Measurements from ENCODE around the gene RALGAPB. TPM values are rescaled to one million over a fixed set of nuclear protein-coding genes. Genes with fewer than 3 reads are reported as not detected.

RALGAPB gene
- total RNA-seq, 1 experiment from 2014 or later, result 24.0 TPM

GRCh38 chr20:38449046-38449445, 23.6 kb upstream of the RALGAPB start:
- no TSS peak for BruUV-seq (replicated peaks)
- Histone ChIP-seq H2AFZ (ENCODE audit: low read depth, low read length, poor library complexity, severe bottlenecking) (no peak overlapping the region), H3K36me3 (ENCODE audit: control insufficient read depth in 1 of 2, insufficient read depth in 2 of 2, low read length in 2 of 2) (peaks cover 0 to 7% of the 10 kb centered on the region in 2 experiments; a peak in 1 of 4 replicates), H3K4me2 (ENCODE audit: low read length) (no peak overlapping the region), H3K9me2 (ENCODE audit: insufficient read depth) (no peaks in the 10 kb centered on the region), H3K4me1 (ENCODE audit: control insufficient read depth in 1 of 2, insufficient read depth in 2 of 2, low read length in 2 of 2) (peaks cover 5 to 48% of the 10 kb centered on the region in 2 experiments; a peak in 3 of 4 replicates), H3K9me3 (ENCODE audit: control insufficient read depth in 1 of 2, insufficient read depth in 1 of 2, low read depth in 1 of 2, low read length in 2 of 2) (no peaks in the 10 kb centered on the region), H3K9ac (ENCODE audit: low read length) (no peak overlapping the region), H4K20me1 (ENCODE audit: insufficient read depth) (no peaks in the 10 kb centered on the region), H3K4me3 (replicated peaks in 1 of 2; ENCODE audit: low read depth in 1 of 2, low read length in 2 of 2) (no peak overlapping the region), H3K27me3 (ENCODE audit: insufficient read depth, low read length) (no peaks in the 10 kb centered on the region), H3K27ac (ENCODE audit: low read depth, low read length) (no peak overlapping the region), H3K79me2 (ENCODE audit: insufficient read depth, low read length) (peaks cover 7% of the 10 kb centered on the region)
- intact Hi-C loops (cut with micrococcal nuclease), result no loop called here
- ATAC-seq (no peak), DNase-seq (ENCODE audit: low read depth, low spot score) (no peak)
- RAD21 ChIA-PET (ENCODE audit: low non-redundant PET in 1 of 2, low total read pairs in 2 of 2, uncharacterized antibody in 2 of 2, unreplicated experiment in 2 of 2), result no interaction called here
- CTCF ChIA-PET, result no interaction called here
- POLR2A ChIA-PET, result interaction anchor here (3.7 kb wide), 1 partner anchor 14 kb away, joined by 27 read pairs; the partner anchor contains the start of gene SNHG17
- TF ChIP-seq POLR2AphosphoS5 (IDR thresholded peaks at IDR 0.05; ENCODE audit: low read depth, low read length) (no peak), RAD21 (IDR thresholded peaks at IDR 0.05; ENCODE audit: low read depth) (no peak), EZH2phosphoT487 (IDR thresholded peaks at IDR 0.05; ENCODE audit: borderline replicate concordance) (no peak), POLR2A (IDR thresholded peaks at IDR 0.05; ENCODE audit: borderline replicate concordance, extremely low read depth, insufficient read depth, insufficient read length) (no peak), SIN3A (IDR thresholded peaks at IDR 0.05; ENCODE audit: low read depth) (no peak), ATF3 (IDR thresholded peaks at IDR 0.05) (no peak), YY1 (IDR thresholded peaks at IDR 0.05; ENCODE audit: extremely low read depth, insufficient replicate concordance, low read depth, low read length) (no peak), ZFX (IDR thresholded peaks at IDR 0.05) (no peak)

- Histone ChIP-seq H3K4me1 (ENCODE audit: control insufficient read depth in 1 of 2, insufficient read depth in 2 of 2, low read length in 2 of 2) (peaks cover 5 to 48% of the 10 kb centered on the region in 2 experiments; a peak in 3 of 4 replicates), H3K27me3 (ENCODE audit: insufficient read depth, low read length) (no peaks in the 10 kb centered on the region), H3K9me3 (ENCODE audit: control insufficient read depth in 1 of 2, insufficient read depth in 1 of 2, low read depth in 1 of 2, low read length in 2 of 2) (no peaks in the 10 kb centered on the region), H2AFZ (ENCODE audit: low read depth, low read length, poor library complexity, severe bottlenecking) (no peak overlapping the region), H3K36me3 (ENCODE audit: control insufficient read depth in 1 of 2, insufficient read depth in 2 of 2, low read length in 2 of 2) (peaks cover 0 to 7% of the 10 kb centered on the region in 2 experiments; a peak in 1 of 4 replicates), H3K27ac (ENCODE audit: low read depth, low read length) (no peak overlapping the region), H3K4me3 (replicated peaks in 1 of 2; ENCODE audit: low read depth in 1 of 2, low read length in 2 of 2) (no peak overlapping the region), H3K9me2 (ENCODE audit: insufficient read depth) (no peaks in the 10 kb centered on the region), H4K20me1 (ENCODE audit: insufficient read depth) (no peaks in the 10 kb centered on the region), H3K79me2 (ENCODE audit: insufficient read depth, low read length) (peaks cover 7% of the 10 kb centered on the region), H3K9ac (ENCODE audit: low read length) (no peak overlapping the region), H3K4me2 (ENCODE audit: low read length) (peak overlapping the region; percentile 6; the same call in 1 of the 2 replicates)
- intact Hi-C loops (cut with micrococcal nuclease), result no loop called here
- 0 out of 2 replicates have a peak, but pooled peaks have one; percentile 23 for TF ChIP-seq EGR1 (IDR thresholded peaks at IDR 0.05; ENCODE audit: low read depth)
- no peak for TF ChIP-seq CTCF (IDR thresholded peaks at IDR 0.05 in 2 of 3, conservative IDR thresholded peaks at IDR 0.05 in 1 of 3; ENCODE audit: borderline replicate concordance in 1 of 3, insufficient read depth in 1 of 3, low read depth in 2 of 3, low read length in 2 of 3)
- no peak for TF ChIP-seq ZBTB33 (IDR thresholded peaks at IDR 0.05; ENCODE audit: extremely low read depth, insufficient replicate concordance, low read length)
- ChIA-PET POLR2A (interaction anchor here (2.4 kb wide), 1 partner anchor 15 kb away, joined by 9 read pairs; the partner anchor contains the start of gene SNHG17), RAD21 (ENCODE audit: low non-redundant PET in 1 of 2, low total read pairs in 2 of 2, uncharacterized antibody in 2 of 2, unreplicated experiment in 2 of 2) (no interaction called here), CTCF (no interaction called here)
- DNase-seq (ENCODE audit: low read depth, low spot score) (no peak), ATAC-seq (no peak)
- BruUV-seq (replicated peaks), result no TSS peak
Measured at GRCh38 chr20:38450412-38450975, 22.1 kb upstream of the RALGAPB start.

All from HCT116 (cell line).